AG04450 (cell line): ENCODE data around the gene COLEC11. TPM values are rescaled to one million over a fixed set of nuclear protein-coding genes. Genes with fewer than 3 reads are reported as not detected.
A peak's percentile ranks its signal among the peaks of the same experiment; 100 is the strongest.
"Not testable (repeated sequence)": the region's sequence is repeated elsewhere in the genome, so short reads cannot be mapped to it uniquely, and the experiment has no call there.

Experiments used
- CTCF ChIA-PET: fragments of 300-600, 350-600 bp; formaldehyde crosslinking; extraction: SDS; loops from one replicate; lab custom pipeline; 2022; ENCODE audit warnings: antibody characterized with exemption, inconsistent platforms; lab: Charles Lee
- POLR2A ChIA-PET: fragments of 350-600 bp; formaldehyde crosslinking; extraction: SDS; loops from one replicate; lab custom pipeline; 2021; ENCODE audit warnings: antibody characterized with exemption, inconsistent platforms; lab: Yijun Ruan, JAX
- DNase-seq: peaks from one replicate; pipeline ENCODE4 v3.0.0-alpha.2; 2011; ENCODE audit warnings: low read depth, low spot score
- H3K27ac ChIP-seq: one replicate; pipeline ENCODE4 v1.5.1; 2012; ENCODE audit warnings: low read depth, low read length, control low read depth
- H3K27me3 ChIP-seq: one replicate; pipeline ENCODE4 v1.6.0; 2012; ENCODE audit warnings: low read length; ENCODE audit not compliant: control insufficient read depth, insufficient read depth
- H3K4me3 ChIP-seq: 2 replicates; pipeline ENCODE4 v1.5.1; 2011; ENCODE audit warnings: mild to moderate bottlenecking, low read depth, low read length, control low read depth
- H3K9me3 ChIP-seq: 2 replicates; pipeline ENCODE4 v1.5.1; 2012; ENCODE audit warnings: low read length; ENCODE audit not compliant: control insufficient read depth, insufficient read depth
- polyA plus RNA-seq: library from polyadenylated mRNA; depleted of rRNA; stranded (reverse); fragments of >200 nt; gene quantifications from 2 replicates; pipeline ENCODE4 v1.2.3, GENCODE V29; 2011
- TF ChIP-seq, protein P1 (sequence below): IDR thresholded peaks from 2 replicates; pipeline ENCODE4 v1.5.1; 2011; ENCODE audit warnings: low read depth, low read length, control low read depth, inconsistent platforms

The COLEC11 gene
- polyA plus RNA-seq, 1 experiment: 0.68 TPM

DNA sequence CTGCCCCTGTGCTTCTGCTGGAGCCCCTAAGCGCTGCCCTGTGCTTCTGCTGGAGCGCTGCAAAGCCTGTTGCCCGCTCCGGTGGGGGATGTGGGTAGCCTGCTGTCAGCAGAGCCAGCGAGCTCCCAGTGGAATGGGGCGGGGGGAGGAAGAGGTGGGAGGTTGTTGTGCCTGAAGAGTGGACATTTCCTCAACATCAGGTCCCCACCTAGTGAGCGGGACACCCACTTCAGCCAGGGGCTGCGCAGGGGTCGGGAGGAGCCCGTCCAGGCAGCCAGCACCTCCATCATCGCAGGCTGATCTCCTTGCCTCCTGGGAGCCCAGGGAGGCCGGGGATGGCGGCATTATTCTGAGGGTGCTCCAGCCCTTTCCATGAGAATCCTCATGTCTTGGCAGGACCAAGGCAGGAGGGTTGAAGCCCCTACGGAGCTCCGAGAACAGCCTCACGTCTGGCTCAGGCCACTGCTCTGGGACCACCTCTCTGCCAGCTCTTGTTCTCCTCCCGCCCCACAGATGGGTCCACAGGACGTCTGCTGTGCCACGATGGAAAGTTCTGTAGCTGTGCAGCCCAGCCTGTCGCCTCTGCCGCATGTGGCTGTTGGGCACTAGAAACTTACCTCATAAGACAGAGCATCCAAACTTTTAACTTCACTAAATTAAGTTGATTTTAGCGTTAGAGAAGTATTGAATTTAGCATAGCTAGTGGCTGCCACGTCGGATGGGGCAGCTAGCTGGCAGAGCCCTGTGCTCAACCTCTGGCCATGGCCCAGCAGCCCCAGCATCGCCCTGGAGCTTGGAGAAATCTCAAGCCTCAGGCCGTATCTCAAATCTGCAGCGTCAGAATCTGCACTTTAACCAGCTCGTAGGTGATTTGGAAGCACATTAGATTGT is 61.2 kb downstream of the COLEC11 start:
- no peak for DNase-seq
- Histone ChIP-seq H3K27ac (peak overlapping the region; percentile 39), H3K9me3 (peaks cover 12% of the 10 kb centered on the region), H3K27me3 (no peaks in the 10 kb centered on the region), H3K4me3 (no peak overlapping the region)
- TF ChIP-seq, protein P1, sequence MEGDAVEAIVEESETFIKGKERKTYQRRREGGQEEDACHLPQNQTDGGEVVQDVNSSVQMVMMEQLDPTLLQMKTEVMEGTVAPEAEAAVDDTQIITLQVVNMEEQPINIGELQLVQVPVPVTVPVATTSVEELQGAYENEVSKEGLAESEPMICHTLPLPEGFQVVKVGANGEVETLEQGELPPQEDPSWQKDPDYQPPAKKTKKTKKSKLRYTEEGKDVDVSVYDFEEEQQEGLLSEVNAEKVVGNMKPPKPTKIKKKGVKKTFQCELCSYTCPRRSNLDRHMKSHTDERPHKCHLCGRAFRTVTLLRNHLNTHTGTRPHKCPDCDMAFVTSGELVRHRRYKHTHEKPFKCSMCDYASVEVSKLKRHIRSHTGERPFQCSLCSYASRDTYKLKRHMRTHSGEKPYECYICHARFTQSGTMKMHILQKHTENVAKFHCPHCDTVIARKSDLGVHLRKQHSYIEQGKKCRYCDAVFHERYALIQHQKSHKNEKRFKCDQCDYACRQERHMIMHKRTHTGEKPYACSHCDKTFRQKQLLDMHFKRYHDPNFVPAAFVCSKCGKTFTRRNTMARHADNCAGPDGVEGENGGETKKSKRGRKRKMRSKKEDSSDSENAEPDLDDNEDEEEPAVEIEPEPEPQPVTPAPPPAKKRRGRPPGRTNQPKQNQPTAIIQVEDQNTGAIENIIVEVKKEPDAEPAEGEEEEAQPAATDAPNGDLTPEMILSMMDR: no peak
- CTCF ChIA-PET: no interaction called here
- POLR2A ChIA-PET: interaction anchor here (0.6 to 2.1 kb wide), 3 partner anchors 11 to 98 kb away, joined by 3 to 9 read pairs (median 4); partner anchors contain the start of gene RNASEH1

DNA sequence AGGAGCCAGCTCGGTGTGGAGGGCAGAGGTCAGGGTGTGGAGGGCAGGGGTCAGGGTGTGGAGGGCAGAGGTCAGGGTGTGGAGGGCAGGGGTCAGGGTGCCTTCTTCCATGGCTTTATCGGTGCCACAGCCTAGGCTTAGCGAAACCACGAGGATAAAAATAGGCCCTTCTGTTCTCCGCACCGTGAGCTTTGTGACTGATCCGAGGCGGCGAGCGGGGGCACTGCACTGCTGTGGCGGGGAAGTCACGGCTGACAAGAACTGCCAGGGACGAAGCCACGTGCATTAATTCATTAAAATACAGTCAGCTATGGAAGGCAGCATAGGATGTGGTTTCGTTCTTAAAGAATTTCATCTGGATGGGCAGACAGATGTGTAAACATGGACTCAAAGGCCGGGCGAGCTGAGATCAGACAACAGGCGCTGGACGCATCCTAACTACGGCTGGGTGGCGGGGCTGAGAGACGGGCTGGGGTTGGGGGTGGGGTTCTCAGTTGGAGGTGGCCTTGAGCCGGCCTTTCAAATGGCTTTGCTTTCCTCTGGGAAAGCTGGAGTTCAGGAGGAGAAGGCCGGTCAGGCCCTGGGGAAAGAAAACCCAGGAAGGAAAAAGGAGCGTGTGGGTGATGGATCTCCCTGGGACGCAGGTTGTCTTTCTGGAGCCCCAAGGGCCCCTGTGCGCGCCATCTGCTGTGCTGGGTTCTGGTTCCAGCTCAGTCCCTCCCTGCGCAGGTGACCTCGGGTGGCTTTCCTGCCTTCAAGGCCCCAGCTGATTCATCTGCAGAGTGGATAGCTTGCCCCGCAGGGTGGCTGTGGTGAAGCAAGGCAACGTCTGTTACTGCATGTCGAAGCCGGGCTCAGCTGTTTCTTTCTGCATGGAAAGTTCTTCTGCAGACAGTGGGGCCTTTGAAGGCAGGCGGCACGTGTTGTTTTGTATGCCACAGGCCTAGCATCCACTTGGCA is 62.1 kb downstream of the COLEC11 start:
- DNase-seq: peak; percentile 21
- Histone ChIP-seq H3K27ac (peak overlapping the region; percentile 39), H3K4me3 (no peak overlapping the region), H3K27me3 (no peaks in the 10 kb centered on the region), H3K9me3 (peaks cover 12% of the 10 kb centered on the region)
- TF ChIP-seq, protein P1: no peak
- ChIA-PET CTCF (interaction anchor here (0.6 to 0.9 kb wide), 2 partner anchors 133 to 233 kb away, joined by 3 read pairs; no protein-coding TSS in a partner anchor), POLR2A (interaction anchor here (0.6 to 2.1 kb wide), 5 partner anchors 10 to 137 kb away, joined by 3 to 9 read pairs (median 4); partner anchors contain the start of gene RNASEH1)

DNA sequence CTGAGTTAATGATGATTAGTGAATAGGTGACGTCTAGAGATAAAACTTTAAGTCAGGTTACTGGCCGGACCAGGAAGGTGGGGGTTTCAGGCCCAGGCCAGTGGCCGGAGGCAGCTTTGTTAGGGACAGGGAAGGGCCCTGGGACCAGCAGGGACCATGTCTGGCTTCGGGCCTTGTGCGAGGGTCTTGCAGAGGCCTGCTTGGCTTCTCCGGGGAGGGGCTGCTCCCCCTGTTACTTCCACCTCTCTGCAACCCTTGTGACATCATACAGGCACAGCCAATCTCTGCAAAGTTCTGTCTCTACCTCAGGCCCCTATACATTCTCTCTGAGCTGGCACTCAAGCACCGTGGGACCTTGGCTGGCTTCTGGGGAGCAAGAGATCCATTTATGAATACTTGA is 63.0 kb downstream of the COLEC11 start, which contains the start of gene ALLC:
Gene ALLC, plus strand, starts transcription at position 320 of the 400 bp plus-strand sequence. CDS start 12,958 bp downstream, outside the sequence.
- Histone ChIP-seq H3K4me3 (no peak within 1 kb of the TSS), H3K9me3 (peaks cover 12% of the 10 kb centered on the region), H3K27ac (peak within 1 kb of the TSS; percentile 39), H3K27me3 (no peaks in the 10 kb centered on the region)
- ChIA-PET CTCF (interaction anchor here (0.6 kb wide), 1 partner anchor 134 kb away, joined by 3 read pairs; no protein-coding TSS in a partner anchor), POLR2A (interaction anchor here (0.8 to 2.1 kb wide), 3 partner anchors 9 to 122 kb away, joined by 3 to 9 read pairs (median 3); partner anchors contain the start of gene RNASEH1)
- no peak for DNase-seq
- TF ChIP-seq, protein P1: no peak

- no peak for DNase-seq
- ChIA-PET CTCF (interaction anchor here (1.2 kb wide), 1 partner anchor 9 kb away, joined by 4 read pairs; no protein-coding TSS in a partner anchor), POLR2A (no interaction called here)
These were observed 64.8 kb downstream of the COLEC11 start for GRCh38 chr2:3659447-3660432.

GRCh38 chr2:3660640-3661039 is 65.7 kb downstream of the COLEC11 start:
- H3K27ac ChIP-seq, H3K9me3 ChIP-seq, DNase-seq, H3K4me3 ChIP-seq, POLR2A ChIA-PET, H3K27me3 ChIP-seq: not testable (repeated sequence)
- CTCF ChIA-PET: interaction anchor here (1.3 kb wide), 1 partner anchor 237 kb away, joined by 6 read pairs; no protein-coding TSS in a partner anchor

More at GRCh38 chr2:3659447-3660432, 64.8 kb downstream of the COLEC11 start:
- Histone ChIP-seq H3K27ac (peak overlapping the region; percentile 31), H3K27me3 (no peaks in the 10 kb centered on the region), H3K9me3 (peaks cover 3% of the 10 kb centered on the region; the same call in 1 of the 2 replicates), H3K4me3 (no peak overlapping the region)
- TF ChIP-seq, protein P1: no peak
